Fibroblast of gingiva (primary cell): ENCODE data around the gene PROM1.

Source experiments
- DNase-seq: peaks from one replicate; pipeline ENCODE4 v3.0.0-alpha.2; 2011; ENCODE audit warnings: low read depth

The PROM1 gene

DNA sequence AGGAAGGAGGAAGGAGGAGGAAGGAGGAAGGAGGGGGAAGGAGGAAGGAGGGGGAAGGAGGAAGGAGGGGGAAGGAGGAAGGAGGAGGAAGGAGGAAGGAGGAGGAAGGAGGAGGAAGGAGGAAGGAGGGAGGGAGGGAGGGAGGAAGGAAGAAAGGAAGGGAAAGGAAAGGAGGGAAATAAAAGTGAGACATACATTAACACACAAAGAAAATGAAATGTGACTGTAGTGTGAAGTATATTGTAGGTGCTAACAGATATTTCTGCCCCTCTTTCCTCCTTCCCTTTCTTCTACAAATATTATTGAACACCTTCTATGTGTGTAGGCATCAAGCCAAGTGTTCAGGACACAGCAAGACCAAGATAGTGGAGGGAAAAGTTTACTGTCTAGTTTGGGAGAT is 26.4 kb upstream of the PROM1 start:
- no peak for DNase-seq

- DNase-seq: no peak
These were observed 25.4 kb upstream of the PROM1 start for GRCh38 chr4:16109256-16109655.

GRCh38 chr4:16106956-16107355 is 23.1 kb upstream of the PROM1 start:
- DNase-seq: no peak

DNA sequence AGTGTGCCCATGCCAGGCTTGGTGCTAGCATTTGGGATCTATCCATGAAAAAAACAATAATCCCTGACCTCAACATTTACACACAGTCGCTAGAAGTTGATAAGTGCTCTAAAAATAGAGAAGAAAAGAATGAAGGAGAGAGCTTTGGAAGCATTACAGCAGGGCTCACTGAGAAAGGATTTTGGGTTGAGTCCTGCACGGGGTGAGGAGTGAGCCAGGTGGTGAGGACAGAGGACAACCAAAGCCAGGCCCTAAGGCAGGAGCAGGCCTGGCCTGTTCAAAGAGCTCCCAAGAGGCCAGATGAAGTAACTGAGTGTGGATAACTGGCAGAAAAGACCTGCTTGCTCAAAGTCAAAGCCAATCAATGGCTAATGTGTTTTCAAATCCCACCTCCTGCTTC is 20.7 kb upstream of the PROM1 start:
- DNase-seq: no peak

DNA sequence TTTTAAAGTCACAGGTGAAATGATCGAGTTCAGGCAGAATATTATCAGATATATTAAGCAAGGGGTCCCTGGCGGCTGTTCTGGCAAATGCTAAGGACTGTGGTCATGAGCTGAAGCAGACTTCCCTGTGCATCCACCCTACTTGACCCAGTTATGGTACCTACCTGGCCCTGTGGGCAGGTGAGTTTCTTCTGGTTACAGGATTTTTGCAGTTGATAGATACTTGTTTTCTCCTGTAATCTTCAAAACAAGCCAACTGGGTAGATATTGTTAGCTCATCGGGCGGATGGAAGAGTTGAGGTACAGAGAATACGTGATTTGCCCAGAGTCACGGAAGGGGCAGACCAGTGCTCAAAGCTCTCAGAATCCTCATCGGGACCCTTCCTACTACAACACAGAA is 18.5 kb upstream of the PROM1 start:
- no peak for DNase-seq

DNA sequence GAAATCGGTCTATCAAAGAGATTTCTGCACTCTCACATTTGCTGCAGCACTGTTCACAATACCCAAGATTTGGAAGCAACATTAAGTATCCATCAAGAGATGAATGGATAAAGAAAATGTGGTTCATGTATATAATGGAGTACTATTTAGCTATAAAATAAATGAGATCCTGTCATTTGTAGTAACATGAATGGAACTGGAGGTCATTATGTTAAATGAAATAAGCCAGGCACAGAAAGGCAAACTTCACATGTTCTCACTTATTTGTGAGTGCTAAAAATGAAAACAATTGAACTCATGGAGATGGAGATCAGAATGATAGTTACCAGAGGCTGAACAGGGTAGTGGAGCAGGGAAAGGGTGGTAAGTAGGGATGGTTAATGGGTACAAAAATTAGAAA is 17.0 kb upstream of the PROM1 start:
- DNase-seq: no peak

GRCh38 chr4:16092682-16093319 is 9.0 kb upstream of the PROM1 start:
- no peak for DNase-seq

GRCh38 chr4:16090096-16090705 is 6.4 kb upstream of the PROM1 start:
- DNase-seq: no peak

- no peak for DNase-seq
These were observed 5.3 kb upstream of the PROM1 start for GRCh38 chr4:16089156-16089555.

DNA sequence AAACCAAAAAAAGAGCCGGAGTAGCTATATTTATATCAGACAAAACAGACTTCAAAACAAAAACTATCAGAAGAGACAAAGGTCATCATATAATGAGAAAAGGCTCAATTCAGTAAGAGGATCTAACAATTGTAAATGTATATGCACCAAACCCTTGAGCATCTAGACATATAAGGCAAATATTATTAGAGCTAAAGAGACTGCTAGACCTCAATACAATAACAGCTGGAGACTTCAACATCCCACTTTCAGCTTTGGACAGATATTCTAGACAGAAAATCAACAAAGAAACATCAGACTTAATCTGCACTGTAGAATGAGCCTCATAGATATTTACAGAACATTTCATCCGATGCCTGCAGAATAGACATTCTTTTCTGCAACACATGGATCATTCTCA is 4.8 kb upstream of the PROM1 start:
- no peak for DNase-seq

- DNase-seq: no peak
These were observed 2.0 kb upstream of the PROM1 start for GRCh38 chr4:16085822-16086221.

GRCh38 chr4:16082426-16083240 is 1.2 kb downstream of the PROM1 start:
- no peak for DNase-seq

DNA sequence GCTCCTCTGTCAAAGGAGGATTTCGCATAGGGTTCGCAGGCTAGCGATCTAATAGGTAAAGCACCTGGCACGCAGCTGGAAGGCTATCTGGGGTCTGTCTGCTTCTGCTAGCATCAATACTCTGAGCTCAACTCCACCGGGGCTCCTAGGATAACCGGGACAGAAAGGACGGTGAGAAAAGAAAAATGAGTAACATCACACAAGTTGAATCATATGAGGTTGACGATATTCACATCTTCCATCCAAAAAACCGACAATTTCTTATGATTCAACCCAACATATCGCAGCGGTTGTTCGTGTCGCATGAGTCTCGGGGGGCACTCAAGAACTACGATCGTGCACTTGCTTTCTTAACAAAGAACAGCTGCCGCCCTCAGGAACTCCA is 1.8 kb downstream of the PROM1 start:
- no peak for DNase-seq

- DNase-seq: no peak
These were observed 4.8 kb downstream of the PROM1 start for GRCh38 chr4:16079046-16079445.

DNA sequence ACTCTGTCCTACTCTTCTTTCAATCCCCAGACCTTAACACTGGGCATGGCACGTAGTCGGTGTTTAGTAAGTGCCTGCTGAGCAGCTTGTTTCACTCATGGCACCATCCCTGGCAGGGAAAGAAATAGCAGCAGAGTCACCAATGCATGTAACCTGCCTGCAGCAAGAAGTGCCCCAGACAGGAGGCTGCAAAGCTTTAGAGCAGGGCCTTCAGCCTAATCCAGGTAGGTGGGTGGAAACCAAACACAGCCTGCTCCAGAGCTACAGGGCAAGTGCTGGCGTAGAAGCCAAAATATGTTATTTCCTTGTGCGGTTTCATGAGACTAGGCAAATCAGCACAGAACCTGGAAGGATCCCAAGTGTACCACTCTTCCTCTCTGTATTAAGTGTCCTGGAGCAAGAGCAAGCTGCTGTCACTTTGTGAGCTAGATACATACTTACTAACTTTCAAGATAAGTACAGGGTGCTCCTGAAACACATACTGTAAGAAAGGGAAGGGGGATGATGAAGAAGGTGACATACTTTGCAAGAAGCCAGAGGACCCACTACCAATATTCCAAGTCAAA is 5.5 kb downstream of the PROM1 start:
- DNase-seq: no peak

DNA sequence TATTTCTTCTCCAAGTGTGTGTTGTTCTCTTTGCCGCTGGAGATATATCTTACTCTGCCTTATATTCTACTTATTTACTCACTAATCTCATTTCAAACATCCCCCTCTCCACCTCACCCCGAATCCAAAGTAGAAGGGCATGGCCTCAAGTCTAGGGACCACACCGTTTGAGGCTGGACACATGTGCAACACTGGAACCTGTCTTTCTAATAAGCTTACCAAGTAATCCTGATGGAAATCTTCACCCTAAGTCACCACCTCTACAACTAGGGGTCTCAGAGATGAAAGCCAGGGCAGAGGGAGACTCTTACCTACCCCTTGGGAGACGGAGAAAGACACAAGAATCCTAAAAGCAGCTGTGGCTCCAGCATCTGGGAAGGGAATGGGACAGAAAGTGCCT is 6.0 kb downstream of the PROM1 start:
- no peak for DNase-seq

- no peak for DNase-seq
These were observed 7.7 kb downstream of the PROM1 start for GRCh38 chr4:16075975-16076757.

DNA sequence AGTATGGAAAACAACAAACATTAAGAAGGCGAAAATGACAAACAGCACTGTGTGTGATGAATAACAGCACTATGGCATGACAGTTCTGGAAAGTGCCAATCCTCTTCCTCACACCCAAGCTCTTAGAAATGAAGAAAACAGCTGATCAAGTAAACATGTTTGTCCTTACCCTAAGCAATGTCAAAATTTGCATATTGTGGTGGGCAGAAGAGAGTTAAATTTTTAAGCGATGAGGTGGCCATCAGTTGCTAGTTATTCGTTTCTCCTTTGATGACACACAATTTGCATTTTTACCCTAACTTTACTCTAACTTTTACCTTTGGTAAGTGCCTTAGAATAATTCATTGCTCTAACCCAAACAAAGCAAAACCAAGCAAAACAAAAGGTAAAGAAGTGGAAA is 8.8 kb downstream of the PROM1 start:
- no peak for DNase-seq

- no peak for DNase-seq
These were observed 11.7 kb downstream of the PROM1 start for GRCh38 chr4:16072168-16072567.

DNA sequence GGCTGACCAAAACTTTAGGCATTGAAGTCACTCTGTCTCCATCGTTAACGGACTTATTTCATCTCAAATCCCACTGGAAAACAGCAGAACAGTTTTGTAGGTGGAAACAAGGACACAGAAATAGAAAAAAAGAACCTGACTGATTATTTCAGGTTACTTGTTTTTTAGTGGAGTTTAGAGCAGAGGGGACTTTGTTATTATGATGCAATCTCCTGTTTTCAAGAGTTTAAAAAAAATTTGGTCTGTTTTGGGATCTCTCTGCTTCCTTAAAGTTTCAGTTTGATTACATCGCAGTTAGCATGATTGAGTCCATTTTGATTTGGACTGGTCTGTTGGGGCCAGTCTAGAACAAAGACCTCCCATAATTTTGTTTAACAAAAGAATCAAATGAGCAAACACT is 13.6 kb downstream of the PROM1 start:
- no peak for DNase-seq

- DNase-seq: no peak
These were observed 16.3 kb downstream of the PROM1 start for GRCh38 chr4:16067515-16067914.

DNA sequence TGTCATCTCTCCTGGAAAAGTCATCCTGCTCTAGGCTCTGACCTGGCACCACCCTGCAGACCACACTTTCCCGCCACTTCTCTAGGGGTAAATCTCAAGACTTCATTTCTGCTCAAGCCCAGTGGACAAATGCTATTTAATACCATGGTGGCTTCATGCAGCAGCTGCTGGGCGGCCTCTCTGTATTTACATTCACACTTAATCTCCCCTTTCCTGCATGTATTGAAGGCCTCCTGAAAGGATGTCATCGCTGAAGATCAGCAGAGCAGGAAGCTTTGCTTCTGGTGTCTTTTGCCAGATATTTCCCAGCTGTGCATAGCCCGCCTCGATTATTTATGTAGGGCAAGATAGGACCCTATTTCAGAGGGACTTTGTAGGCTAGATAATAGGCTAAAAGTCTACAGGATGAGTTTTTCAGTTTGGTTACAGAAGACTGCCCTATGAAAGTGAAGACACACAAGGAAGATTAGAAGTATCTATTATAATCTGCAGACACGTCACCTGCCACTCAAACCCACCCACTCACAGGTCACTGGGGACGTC is 17.2 kb downstream of the PROM1 start:
- no peak for DNase-seq
